SK-N-MC (cell line): Measurements from ENCODE around the gene DCK.

Experiments used
- EZH2 ChIP-seq: fragments of 200-600 bp; sonication (generic); IDR thresholded peaks from one replicate; pipeline ENCODE4 v1.6.1; 2017; ENCODE audit warnings: antibody characterized with exemption
- FOXP2 ChIP-seq: optimal IDR thresholded peaks from 2 replicates; pipeline ENCODE3; 2011; ENCODE audit warnings: mild to moderate bottlenecking, moderate library complexity; ENCODE audit not compliant: insufficient read depth; ENCODE audit errors: extremely low read length, control extremely low read depth
- POLR2AphosphoS5 ChIP-seq: IDR thresholded peaks from 2 replicates; pipeline ENCODE4 v1.6.1; 2012; ENCODE audit warnings: mild to moderate bottlenecking, low read depth, low read length, borderline replicate concordance

DNA sequence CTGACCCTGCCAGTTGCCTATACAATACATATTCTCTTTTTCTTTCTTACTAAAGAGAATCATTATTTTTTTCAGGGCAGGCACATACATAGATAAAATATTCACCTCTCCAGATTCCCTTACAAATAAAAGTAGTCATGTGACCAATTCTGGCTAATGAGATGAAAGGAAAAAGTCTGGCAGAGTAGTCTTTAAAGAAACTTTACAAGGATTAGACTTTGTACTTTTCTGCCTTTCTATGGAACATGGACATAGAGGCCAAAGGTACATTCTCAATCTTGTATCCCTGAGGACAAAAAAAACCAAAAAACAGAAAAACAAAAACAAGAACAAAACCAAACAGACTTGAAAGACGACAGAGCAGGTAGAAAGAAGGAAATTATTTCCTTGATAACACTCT is 75.6 kb downstream of the DCK start:
- TF ChIP-seq POLR2AphosphoS5 (no peak), EZH2 (no peak), FOXP2 (no peak)
